T-cell (primary cell): ENCODE measurements around the gene TLX2. TPM values are rescaled to one million over a fixed set of nuclear protein-coding genes. Genes with fewer than 3 reads are reported as not detected.

ENCODE experiments used
- ATAC-seq, 4 experiments: fragments of 200-7000 bp in 3 of 4; fragments of 150-1000 bp in 1 of 4; cut with Tn5 transposase; replicated peaks in 1 of 4; 1 replicate in 3 of 4; 2 replicates in 1 of 4; pipeline ENCODE4 v1.10.0; 2021; ENCODE audit warnings: moderate library complexity in 3 of 4, mild to moderate bottlenecking in 2 of 4, moderate number of reproducible peaks in 1 of 4
- CTCF ChIA-PET, 2 donors: fragments of 300-600 bp; sonication (Branson Sonifier 250); formaldehyde crosslinking; loops; one replicate each; lab custom pipeline; 2022; ENCODE audit warnings: antibody characterized with exemption in 2 of 2; lab: Charles Lee
- POLR2A ChIA-PET, 2 donors: fragments of 300-600 bp; sonication (Branson Sonifier 250); formaldehyde crosslinking; loops; one replicate each; lab custom pipeline; 2022; ENCODE audit warnings: antibody characterized with exemption in 2 of 2; lab: Charles Lee
- DNase-seq, 35 experiments: peaks; one replicate each; pipeline versions ENCODE4 v3.0.0 to v3.0.0-alpha.2; 2013 to 2023
- H3K27ac ChIP-seq: one replicate; pipeline ENCODE4 v1.5.1; 2013; ENCODE audit warnings: low read length
- H3K27me3 ChIP-seq, 2 experiments: replicated peaks in 1 of 2; 1 replicate in 1 of 2; 2 replicates in 1 of 2; pipeline versions ENCODE4 v1.6.1 to v1.7.0; 2013; ENCODE audit warnings: low read length in 1 of 2, mixed read lengths in 1 of 2; ENCODE audit not compliant: control insufficient read depth in 2 of 2, insufficient read depth in 2 of 2; ENCODE audit errors: extremely low read depth in 1 of 2
- H3K36me3 ChIP-seq, 2 donors: 1 replicate in 1 of 2; 2 replicates in 1 of 2; pipeline versions ENCODE4 v1.6.1 to v1.7.0; 2013; ENCODE audit warnings: low read length in 1 of 2; ENCODE audit not compliant: control insufficient read depth in 2 of 2, insufficient read depth in 1 of 2; ENCODE audit errors: extremely low read depth in 1 of 2
- H3K4me1 ChIP-seq, 2 experiments: 1 replicate in 1 of 2; 2 replicates in 1 of 2; pipeline versions ENCODE4 v1.6.1 to v1.7.0; 2013; ENCODE audit warnings: low read length in 2 of 2, mixed read lengths in 1 of 2; ENCODE audit not compliant: insufficient read depth in 2 of 2, control insufficient read depth in 1 of 2; ENCODE audit errors: extremely low read depth in 1 of 2
- H3K4me3 ChIP-seq, 2 donors: 1 replicate in 1 of 2; 2 replicates in 1 of 2; pipeline versions ENCODE4 v1.5.1 to v1.7.0; 2013; ENCODE audit warnings: mild to moderate bottlenecking in 2 of 2, low read length in 1 of 2, moderate library complexity in 1 of 2; ENCODE audit not compliant: control insufficient read depth in 1 of 2; ENCODE audit errors: extremely low read depth in 1 of 2
- H3K9me3 ChIP-seq: 2 replicates; pipeline ENCODE4 v1.7.0; 2013
- H3K27ac Mint-ChIP-seq, 2 donors: one replicate each; pipeline ENCODE4 v1.8.0; 2020 to 2021; ENCODE audit warnings: mild to moderate bottlenecking in 2 of 2, mixed read lengths in 2 of 2
- H3K27me3 Mint-ChIP-seq, 2 donors: one replicate each; pipeline ENCODE4 v1.8.0; 2021 to 2022; ENCODE audit warnings: mixed read lengths in 2 of 2
- H3K36me3 Mint-ChIP-seq: one replicate; pipeline ENCODE4 v1.8.0; 2021; ENCODE audit warnings: mixed read lengths
- H3K4me1 Mint-ChIP-seq, 3 donors: one replicate each; pipeline ENCODE4 v1.8.0; 2020 to 2022; ENCODE audit warnings: mixed read lengths in 3 of 3, mild to moderate bottlenecking in 1 of 3
- H3K4me3 Mint-ChIP-seq, 3 donors: one replicate each; pipeline ENCODE4 v1.8.0; 2020 to 2022; ENCODE audit warnings: mild to moderate bottlenecking in 3 of 3, mixed read lengths in 3 of 3, moderate library complexity in 3 of 3
- H3K9me3 Mint-ChIP-seq, 3 donors: one replicate each; pipeline ENCODE4 v1.8.0; 2020 to 2022; ENCODE audit warnings: mixed read lengths in 3 of 3
- WGBS: methylation state at CpG from one replicate; pipeline ENCODE4 v1.1.5; 2013; ENCODE audit warnings: missing lambda C conversion rate; ENCODE audit not compliant: insufficient coverage; 5-methylcytosine and 5-hydroxymethylcytosine counted together
- total RNA-seq, 35 experiments: library from RNA in 6 of 35; stranded (reverse) in 6 of 35; fragments of 120-200 nt in 1 of 35; gene quantifications; one replicate each; pipeline versions ENCODE4 v1.2.1 to v1.2.4 and lab custom pipeline; 2013 to 2026

TLX2 gene
- total RNA-seq, 5 donors from 2014 or later (not counting 1 experiment from before 2014, with no cell fraction given): 0.28 to 0.46 TPM; not detected in 3

DNA sequence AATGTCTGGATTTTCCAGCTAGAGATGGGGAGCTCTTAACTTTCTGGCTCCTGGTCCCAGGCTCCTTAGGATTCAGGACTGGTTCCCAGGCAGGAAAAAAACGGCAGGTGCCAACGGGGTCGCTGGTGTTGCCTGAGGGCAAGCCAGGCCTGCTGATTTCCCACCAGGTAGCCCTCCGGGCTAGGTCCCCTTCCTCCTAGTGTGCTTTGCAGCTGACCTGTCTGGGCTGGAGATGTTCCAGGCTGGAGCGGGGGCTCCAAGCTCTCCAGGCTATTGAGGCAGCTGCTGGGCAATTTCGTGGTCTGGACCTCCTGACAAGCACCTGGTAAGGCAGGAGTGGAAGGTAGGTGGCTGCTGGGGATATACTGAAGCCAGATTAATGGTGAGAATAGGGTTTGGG lies 39.8 kb upstream of the TLX2 start:
- H3K27ac Mint-ChIP-seq: no peak overlapping the region
- peaks cover 22 to 34% (median 24%) of the 10 kb centered on the region in 3 donors for H3K4me1 Mint-ChIP-seq
- H3K4me1 ChIP-seq: peaks cover 13 to 27% of the 10 kb centered on the region in 2 experiments
- H3K27me3 ChIP-seq: no peaks in the 10 kb centered on the region
- H3K4me3 Mint-ChIP-seq: peak overlapping the region in 1 of 3 donors; percentile 96
- POLR2A ChIA-PET: interaction anchor here (0.6 to 1.0 kb wide), 6 partner anchors 8 to 293 kb away, joined by 3 to 8 read pairs (median 5); partner anchors contain the start of genes TTC31 (in 2 of the 2), CCDC142 (in 1 of the 2) and LBX2 (in 1 of the 2)
- DNase-seq (no peak), ATAC-seq (no peak)
- no peaks in the 10 kb centered on the region for H3K9me3 Mint-ChIP-seq
- H3K9me3 ChIP-seq: no peaks in the 10 kb centered on the region
- H3K4me3 ChIP-seq: no peak overlapping the region
- no peak overlapping the region for H3K27ac ChIP-seq
- 98% methylated on average over 6 of the region's 6 CpGs for WGBS
- CTCF ChIA-PET: interaction anchor here (0.6 to 2.6 kb wide), 6 partner anchors 8 to 112 kb away, joined by 3 to 17 read pairs (median 4); partner anchors contain the start of genes CCDC142 (in 1 of the 2) and TTC31 (in 1 of the 2)
- no peaks in the 10 kb centered on the region for H3K27me3 Mint-ChIP-seq
- peaks cover 26% of the 10 kb centered on the region for H3K36me3 Mint-ChIP-seq
- H3K36me3 ChIP-seq: peaks cover 9 to 33% of the 10 kb centered on the region in 2 donors

DNA sequence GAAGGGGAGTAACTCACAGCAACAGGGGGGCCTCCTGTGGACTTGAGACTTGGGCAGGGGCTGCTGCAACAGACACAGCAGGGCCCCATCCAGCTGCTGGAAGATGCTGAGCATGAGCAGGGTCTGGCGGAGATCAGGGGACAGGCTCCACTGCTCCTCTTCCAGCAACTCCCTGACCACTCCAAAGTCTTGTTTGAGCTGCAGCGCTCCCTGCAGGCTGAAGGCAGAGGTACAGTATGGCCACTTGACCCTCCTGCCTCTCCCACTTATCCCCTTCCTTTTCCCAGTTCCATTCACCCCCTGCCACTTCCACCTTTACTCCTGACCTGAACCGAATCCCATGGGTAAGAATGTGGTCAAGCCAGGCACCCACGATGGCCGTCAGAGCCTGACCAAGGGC lies 39.4 kb upstream of the TLX2 start:
- Mint-ChIP-seq H3K36me3 (peaks cover 28% of the 10 kb centered on the region), H3K4me3 (no peak overlapping the region), H3K4me1 (peaks cover 23 to 34% (median 25%) of the 10 kb centered on the region in 3 donors), H3K27me3 (no peaks in the 10 kb centered on the region), H3K27ac (no peak overlapping the region), H3K9me3 (no peaks in the 10 kb centered on the region)
- WGBS: 95% methylated on average over 2 of the region's 5 CpGs
- Histone ChIP-seq H3K4me1 (peaks cover 13 to 27% of the 10 kb centered on the region in 2 experiments), H3K27ac (no peak overlapping the region), H3K36me3 (peaks cover 9 to 33% of the 10 kb centered on the region in 2 donors), H3K4me3 (no peak overlapping the region), H3K9me3 (no peaks in the 10 kb centered on the region), H3K27me3 (no peaks in the 10 kb centered on the region)
- DNase-seq (no peak), ATAC-seq (no peak)
- CTCF ChIA-PET: no interaction called here
- POLR2A ChIA-PET: interaction anchor here in 1 of 2 donors (1.0 to 1.1 kb wide), 2 partner anchors 8 to 18 kb away, joined by 3 to 4 read pairs; partner anchors contain the start of gene TTC31

DNA sequence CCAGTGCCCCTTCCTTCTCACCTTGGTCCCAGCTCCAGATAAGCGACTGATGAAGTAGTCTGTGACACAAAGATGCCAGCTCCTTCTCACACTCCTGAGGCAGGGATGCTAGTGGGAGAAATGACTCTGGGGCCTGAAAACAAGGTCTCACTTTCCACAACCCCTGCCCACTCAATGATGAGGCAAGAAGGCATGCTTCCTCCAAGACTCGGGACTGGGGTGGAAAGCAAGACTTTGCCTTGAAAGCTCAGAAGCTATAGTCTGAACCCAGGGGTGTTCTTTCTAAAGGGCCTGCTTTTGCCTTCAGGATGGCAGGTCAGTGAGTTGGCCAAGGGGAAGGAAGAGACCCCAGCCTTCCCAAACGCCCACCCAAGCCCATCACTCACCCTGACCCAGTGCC lies 32.8 kb upstream of the TLX2 start:
- Histone ChIP-seq H3K9me3 (no peaks in the 10 kb centered on the region), H3K27me3 (no peaks in the 10 kb centered on the region), H3K4me3 (peak overlapping the region; percentile 95 to 98), H3K36me3 (peaks cover 0 to 31% of the 10 kb centered on the region in 2 donors), H3K27ac (no peak overlapping the region), H3K4me1 (peaks cover 13 to 30% of the 10 kb centered on the region in 2 experiments)
- Mint-ChIP-seq H3K27me3 (no peaks in the 10 kb centered on the region), H3K36me3 (peaks cover 28% of the 10 kb centered on the region), H3K9me3 (no peaks in the 10 kb centered on the region), H3K4me3 (peak overlapping the region; percentile 91 to 100 (median 99)), H3K27ac (no peak overlapping the region), H3K4me1 (peaks cover 25 to 42% (median 35%) of the 10 kb centered on the region in 3 donors)
- no peak for DNase-seq
- no CpG with 5 or more reads among the region's 3 CpGs for WGBS
- CTCF ChIA-PET: interaction anchor here (0.9 to 3.3 kb wide), 5 partner anchors 8 to 107 kb away, joined by 4 to 35 read pairs (median 17); partner anchors contain the start of genes INO80B (in 1 of the 2), MRPL53 (in 1 of the 2) and WBP1 (in 1 of the 2)
- ATAC-seq: no peak
- POLR2A ChIA-PET: interaction anchor here in 1 of 2 donors (1.1 to 1.4 kb wide), 2 partner anchors 8 to 14 kb away, joined by 3 to 6 read pairs; no protein-coding TSS in a partner anchor

DNA sequence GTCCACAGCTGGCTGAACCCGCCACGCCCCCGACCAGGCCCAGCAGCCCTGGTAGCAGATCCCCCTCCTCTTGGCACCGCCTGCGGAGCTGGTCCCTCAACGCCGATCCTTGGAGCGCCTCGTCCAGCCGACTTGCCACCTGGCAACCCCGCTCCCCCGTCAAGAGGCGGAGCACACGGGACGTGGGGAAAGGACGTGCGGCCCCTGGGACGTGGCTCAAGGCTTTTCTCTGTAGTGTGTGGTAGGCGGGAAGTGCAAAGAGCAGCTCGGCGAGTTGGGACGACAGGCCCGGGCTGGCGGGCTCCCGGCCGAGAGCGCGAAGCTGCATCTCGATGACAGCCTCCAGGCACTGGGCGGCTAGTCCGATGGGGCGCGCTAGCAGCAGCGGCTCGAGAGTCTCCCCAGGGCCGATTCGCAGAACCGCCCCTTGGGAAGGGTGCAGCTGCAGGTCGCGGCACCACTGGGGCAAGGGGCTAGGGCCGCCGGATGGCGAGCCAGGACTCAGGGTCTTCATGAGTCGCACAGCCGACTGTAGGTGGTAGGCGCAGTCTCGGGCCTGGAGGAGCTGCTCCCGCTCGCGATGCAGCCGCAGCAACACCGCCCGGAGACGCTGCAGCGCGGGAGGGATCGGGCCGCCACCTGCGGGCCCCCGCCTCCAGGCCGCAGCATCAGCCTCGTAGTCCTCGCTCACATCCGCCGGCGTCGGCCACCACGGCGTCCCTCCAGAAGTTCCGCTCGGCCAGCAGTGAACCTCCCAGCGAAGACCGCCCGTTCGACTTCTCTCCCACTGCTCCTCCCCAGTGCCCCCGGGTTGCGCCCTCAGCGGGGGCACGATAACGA lies 32.1 kb upstream of the TLX2 start:
- Mint-ChIP-seq H3K36me3 (peaks cover 32% of the 10 kb centered on the region), H3K9me3 (no peaks in the 10 kb centered on the region), H3K27me3 (no peaks in the 10 kb centered on the region), H3K4me1 (peaks cover 25 to 44% (median 35%) of the 10 kb centered on the region in 3 donors), H3K4me3 (peak overlapping the region; percentile 91 to 100 (median 99)), H3K27ac (peak overlapping the region; percentile 99 to 100)
- no peaks in the 10 kb centered on the region for H3K9me3 ChIP-seq
- 3% methylated on average over 80 of the region's 80 CpGs for WGBS
- DNase-seq (peak in 20 of 35 experiments; percentile 5 to 66 (median 34)), ATAC-seq (peak; percentile 45 to 54 (median 52))
- H3K36me3 ChIP-seq: peaks cover 0 to 32% of the 10 kb centered on the region in 2 donors
- peak overlapping the region; percentile 67 for H3K27ac ChIP-seq
- H3K4me3 ChIP-seq: peak overlapping the region; percentile 95 to 98
- ChIA-PET POLR2A (interaction anchor here (0.8 to 1.4 kb wide), 4 partner anchors 8 to 15 kb away, joined by 3 to 6 read pairs (median 5); partner anchors contain the start of gene MRPL53 (in 1 of the 2)), CTCF (interaction anchor here (0.8 to 3.3 kb wide), 10 partner anchors 9 to 106 kb away, joined by 4 to 35 read pairs (median 12); partner anchors contain the start of genes INO80B (in 1 of the 2), MRPL53 (in 1 of the 2) and WBP1 (in 1 of the 2))
- peaks cover 13 to 30% of the 10 kb centered on the region in 2 experiments for H3K4me1 ChIP-seq
- H3K27me3 ChIP-seq: no peaks in the 10 kb centered on the region

DNA sequence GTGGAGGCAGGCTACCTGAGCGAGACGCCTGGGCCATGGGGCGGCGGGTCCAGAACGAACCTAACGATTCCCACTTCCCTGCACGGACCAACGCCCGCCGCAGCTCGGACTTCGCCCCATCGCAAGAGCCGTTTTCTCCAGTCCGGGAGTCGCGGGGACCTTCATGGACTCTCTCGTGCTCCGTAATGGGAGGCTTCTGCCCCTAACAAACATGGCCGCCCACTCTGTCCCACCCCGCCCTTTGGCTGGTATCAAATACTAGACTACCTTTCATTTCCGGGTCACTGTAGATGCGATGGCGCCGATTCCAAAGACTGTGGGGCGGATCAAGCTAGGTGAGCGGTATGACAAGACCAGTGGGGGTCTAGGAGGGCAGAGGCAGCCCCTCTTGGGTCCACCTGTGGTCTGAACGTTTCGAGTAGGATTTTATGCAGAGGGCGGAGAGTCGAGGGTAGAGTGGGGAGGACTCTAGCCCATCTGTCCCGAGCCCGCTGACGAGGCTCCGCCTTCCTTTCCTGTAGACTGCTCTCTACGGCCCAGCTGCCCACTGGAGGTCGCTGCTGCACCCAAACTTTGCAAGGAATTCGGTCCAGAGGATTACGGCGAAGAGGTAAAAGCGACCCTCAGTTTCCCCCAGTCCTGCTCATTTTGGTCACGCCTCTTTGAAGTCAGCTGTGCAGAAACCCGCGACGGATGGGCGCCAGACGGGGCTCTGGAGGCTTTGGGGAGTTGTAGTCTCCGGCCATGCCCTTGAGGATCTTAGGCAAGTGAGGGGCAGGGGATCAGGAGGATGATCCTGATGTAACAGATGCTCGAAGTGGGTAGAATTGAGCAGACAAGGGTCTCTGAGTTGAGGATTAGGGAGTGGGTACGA lies 31.2 kb upstream of the TLX2 start, which contains the start of the genes CCDC142 and TTC31:
CCDC142 (minus strand) TSS at position 198 of the 874 bp plus-strand sequence; CDS start at position 37, 161 bp downstream.
TTC31 (plus strand) TSS at position 281 of the 874 bp plus-strand sequence; CDS start at position 296, 15 bp downstream.
- H3K27me3 ChIP-seq: no peaks in the 10 kb centered on the region
- Mint-ChIP-seq H3K4me3 (peak within 1 kb of the TSS; percentile 91 to 100 (median 99)), H3K9me3 (no peaks in the 10 kb centered on the region), H3K27ac (peak within 1 kb of the TSS; percentile 99 to 100), H3K36me3 (peaks cover 27% of the 10 kb centered on the region), H3K27me3 (no peaks in the 10 kb centered on the region), H3K4me1 (peaks cover 25 to 44% (median 34%) of the 10 kb centered on the region in 3 donors)
- ChIA-PET CTCF (interaction anchor here (0.6 to 3.3 kb wide), 15 partner anchors 10 to 287 kb away, joined by 3 to 35 read pairs (median 5); partner anchors contain the start of genes DQX1 (in 1 of the 2), INO80B (in 1 of the 2), MRPL53 (in 1 of the 2) and WBP1 (in 1 of the 2)), POLR2A (interaction anchor here (0.6 to 1.4 kb wide), 6 partner anchors 9 to 47 kb away, joined by 3 to 6 read pairs (median 4); partner anchors contain the start of genes AUP1 (in 1 of the 2), HTRA2 (in 1 of the 2), MRPL53 (in 1 of the 2) and WBP1 (in 1 of the 2))
- no peaks in the 10 kb centered on the region for H3K9me3 ChIP-seq
- peaks cover 13 to 30% of the 10 kb centered on the region in 2 experiments for H3K4me1 ChIP-seq
- H3K4me3 ChIP-seq: peak within 1 kb of the TSS; percentile 95 to 98
- ATAC-seq (peak; percentile 90 to 94 (median 91)), DNase-seq (peak; percentile 87 to 95 (median 93))
- H3K36me3 ChIP-seq: peaks cover 0 to 31% of the 10 kb centered on the region in 2 donors
- WGBS: under 1% methylated on average over 45 of the region's 50 CpGs
- peak within 1 kb of the TSS; percentile 67 for H3K27ac ChIP-seq
